Measurements from ENCODE around the gene MAP2K5. TPM values are rescaled to one million over a fixed set of nuclear protein-coding genes. Genes with fewer than 3 reads are reported as not detected.

Gene MAP2K5
- total RNA-seq, 1 experiment from 2014 or later = 15.0 TPM

DNA sequence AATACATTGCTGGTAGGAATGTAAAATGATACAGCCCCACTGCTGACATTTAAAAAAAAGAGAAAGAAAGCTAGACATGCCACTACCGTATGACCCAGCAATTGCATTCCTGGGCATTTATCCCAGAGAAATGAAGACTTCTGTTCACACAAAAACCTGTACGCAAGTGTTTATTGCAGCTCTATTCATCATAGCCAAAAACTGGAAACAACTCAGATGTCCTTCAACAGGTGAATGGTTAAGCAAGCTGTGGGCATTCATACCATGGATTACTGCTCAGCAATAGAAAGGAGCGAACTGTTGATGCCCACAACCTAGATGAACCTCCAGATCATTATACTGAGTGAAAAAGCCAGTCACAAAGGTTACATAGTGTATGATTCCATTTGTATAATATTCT is 132.5 kb downstream of the MAP2K5 start:
- Histone ChIP-seq H2AK5ac (ENCODE audit: insufficient read length, low read length) (no peak overlapping the region), H4K91ac (ENCODE audit: insufficient read length, low read depth, low read length) (no peak overlapping the region), H3K27ac (ENCODE audit: insufficient read length, low read depth, low read length) (no peak overlapping the region), H3K79me2 (ENCODE audit: insufficient read depth, low read length) (no peaks in the 10 kb centered on the region), H2AFZ (ENCODE audit: low read length) (no peak overlapping the region), H3K4ac (ENCODE audit: low read depth, low read length) (no peak overlapping the region), H3T11ph (ENCODE audit: low read length) (no peak overlapping the region), H3K9ac (ENCODE audit: extremely low read depth, insufficient read length, low read length) (no peak overlapping the region), H4K8ac (replicated peaks; ENCODE audit: insufficient read length, low read depth, low read length) (no peak overlapping the region), H3K23me2 (ENCODE audit: insufficient read length, low read depth, low read length, poor library complexity, severe bottlenecking) (no peaks in the 10 kb centered on the region), H2BK15ac (ENCODE audit: low read depth, low read length) (no peak overlapping the region), H3K27me3 (ENCODE audit: insufficient read depth, low read length) (no peaks in the 10 kb centered on the region), H3K4me1 (ENCODE audit: insufficient read depth, low read length) (no peaks in the 10 kb centered on the region), H3K4me2 (ENCODE audit: insufficient read depth, insufficient read length, low read length) (no peak overlapping the region), H4K20me1 (ENCODE audit: control insufficient read depth, insufficient read depth, insufficient read length) (no peaks in the 10 kb centered on the region), H2BK20ac (ENCODE audit: low read depth, low read length, poor library complexity, severe bottlenecking) (no peak overlapping the region), H3K79me1 (ENCODE audit: insufficient read depth, low read depth, low read length, poor library complexity, severe bottlenecking) (no peaks in the 10 kb centered on the region), H4K5ac (ENCODE audit: insufficient read length, low read depth, low read length) (no peak overlapping the region), H3K56ac (ENCODE audit: insufficient read length, low read depth, low read length) (no peak overlapping the region), H2BK12ac (ENCODE audit: insufficient read length, low read depth, low read length) (no peak overlapping the region), H3K18ac (ENCODE audit: insufficient read length, low read depth, low read length) (no peak overlapping the region), H3K14ac (ENCODE audit: insufficient read depth, low read length) (no peak overlapping the region), H3K23ac (ENCODE audit: insufficient read length, low read depth, low read length) (no peak overlapping the region), H2BK5ac (ENCODE audit: insufficient read length, low read length) (no peak overlapping the region), H3K9me3 (ENCODE audit: control insufficient read depth, low read depth, low read length) (no peaks in the 10 kb centered on the region), H2BK120ac (ENCODE audit: low read depth, low read length, poor library complexity, severe bottlenecking) (no peak overlapping the region)
- no peaks in the 10 kb centered on the region for H3K27me3 Mint-ChIP-seq (ENCODE audit: low read depth)
- H3K4me1 Mint-ChIP-seq = 0 out of 4 replicates have a peak, but pooled peaks cover 0 to 3% of the 10 kb centered on the region in 2 experiments
- no CpG with 5 or more reads among the region's 3 CpGs for WGBS (ENCODE audit: extremely low coverage, insufficient read length, low lambda C conversion rate)
- H3K36me3 Mint-ChIP-seq (ENCODE audit: insufficient read depth in 1 of 3, low read depth in 3 of 3) = peaks cover 0 to 6% (median 3%) of the 10 kb centered on the region in 3 experiments; a peak in 5 of 7 replicates
- no peak overlapping the region for H3K4me3 Mint-ChIP-seq
- TF ChIP-seq CTCF (conservative IDR thresholded peaks at IDR 0.05) = no peak
- no peak overlapping the region for H3K27ac Mint-ChIP-seq
- H3K9me3 Mint-ChIP-seq = peaks cover 3% of the 10 kb centered on the region in 2 experiments; a peak in 3 of 5 replicates
- no peak for DNase-seq
